ENCODE results near the gene COL17A1. TPM values are rescaled to one million over a fixed set of nuclear protein-coding genes. Genes with fewer than 3 reads are reported as not detected.

COL17A1 gene
- total RNA-seq, 1 donor from 2014 or later, result not detected

- TF ChIP-seq CTCF (IDR thresholded peaks at IDR 0.05; ENCODE audit: borderline replicate concordance), result no peak
- Histone ChIP-seq H3K4me1 (no peaks in the 10 kb centered on the region), H3K9me3 (replicated peaks) (no peaks in the 10 kb centered on the region), H3K27ac (replicated peaks) (no peak overlapping the region), H3K36me3 (peaks cover 84% of the 10 kb centered on the region), H3K4me3 (no peak overlapping the region), H3K27me3 (ENCODE audit: low read depth) (no peaks in the 10 kb centered on the region)
- no peak for DNase-seq
- intact Hi-C loops (cut with micrococcal nuclease), result no loop called here
Measured at GRCh38 chr10:104005172-104005863, 80.4 kb downstream of the COL17A1 start.

GRCh38 chr10:104002911-104003310, 82.8 kb downstream of the COL17A1 start:
- TF ChIP-seq CTCF (IDR thresholded peaks at IDR 0.05; ENCODE audit: borderline replicate concordance), result no peak
- intact Hi-C loops (cut with micrococcal nuclease), result no loop called here
- no peak overlapping the region for H3K4me3 ChIP-seq
- peaks cover 82% of the 10 kb centered on the region for H3K36me3 ChIP-seq
- H3K27ac ChIP-seq (replicated peaks), result no peak overlapping the region
- H3K27me3 ChIP-seq (ENCODE audit: low read depth), result no peaks in the 10 kb centered on the region
- H3K4me1 ChIP-seq, result no peaks in the 10 kb centered on the region
- no peak for DNase-seq
- H3K9me3 ChIP-seq (replicated peaks), result no peaks in the 10 kb centered on the region

GRCh38 chr10:103998805-103999204, 86.9 kb downstream of the COL17A1 start:
- H3K9me3 ChIP-seq (replicated peaks), result no peaks in the 10 kb centered on the region
- no peaks in the 10 kb centered on the region for H3K4me1 ChIP-seq
- no peak for DNase-seq
- H3K4me3 ChIP-seq, result no peak overlapping the region
- no peak overlapping the region for H3K27ac ChIP-seq (replicated peaks)
- TF ChIP-seq CTCF (IDR thresholded peaks at IDR 0.05; ENCODE audit: borderline replicate concordance), result no peak
- peaks cover 66% of the 10 kb centered on the region for H3K36me3 ChIP-seq
- no peaks in the 10 kb centered on the region for H3K27me3 ChIP-seq (ENCODE audit: low read depth)
- intact Hi-C loops (cut with micrococcal nuclease), result no loop called here

- H3K36me3 ChIP-seq, result peaks cover 42% of the 10 kb centered on the region
- TF ChIP-seq CTCF (IDR thresholded peaks at IDR 0.05; ENCODE audit: borderline replicate concordance), result no peak
- no peaks in the 10 kb centered on the region for H3K27me3 ChIP-seq (ENCODE audit: low read depth)
- no peaks in the 10 kb centered on the region for H3K9me3 ChIP-seq (replicated peaks)
- peaks cover 7% of the 10 kb centered on the region for H3K4me1 ChIP-seq
- no peak for DNase-seq
- no peak overlapping the region for H3K27ac ChIP-seq (replicated peaks)
- no peak overlapping the region for H3K4me3 ChIP-seq
- intact Hi-C loops (cut with micrococcal nuclease), result no loop called here
Measured at GRCh38 chr10:103995134-103995533, 90.5 kb downstream of the COL17A1 start.

GRCh38 chr10:103991393-103992128, 94.1 kb downstream of the COL17A1 start:
- Histone ChIP-seq H3K27ac (replicated peaks) (no peak overlapping the region), H3K4me3 (no peak overlapping the region), H3K27me3 (ENCODE audit: low read depth) (no peaks in the 10 kb centered on the region), H3K9me3 (replicated peaks) (no peaks in the 10 kb centered on the region), H3K4me1 (peaks cover 36% of the 10 kb centered on the region), H3K36me3 (peaks cover 20% of the 10 kb centered on the region)
- DNase-seq, result no peak
- intact Hi-C loops (cut with micrococcal nuclease), result no loop called here
- TF ChIP-seq CTCF (IDR thresholded peaks at IDR 0.05; ENCODE audit: borderline replicate concordance), result no peak

Measured in left ventricle myocardium inferior (tissue), 1 donor.